Endothelial cell of umbilical vein (primary cell): ENCODE measurements around the gene PLA2G4E. TPM values are rescaled to one million over a fixed set of nuclear protein-coding genes. Genes with fewer than 3 reads are reported as not detected.

ENCODE experiments used
- BruUV-seq: library from RNA; stranded (reverse); fragments of 400-500 nt; replicated peaks from 2 replicates; lab custom pipeline; 2021; lab: Mats Ljungman, UMichigan
- CTCF ChIA-PET: fragments of 300-600, 350-600 bp; sonication (Branson Sonifier 250); formaldehyde crosslinking; loops from one replicate; lab custom pipeline; 2021; ENCODE audit warnings: antibody characterized with exemption, inconsistent platforms; lab: Charles Lee
- POLR2A ChIA-PET: fragments of 300-600, 350-600 bp; sonication (Branson Sonifier 250); formaldehyde crosslinking; loops from one replicate; lab custom pipeline; 2021; ENCODE audit warnings: antibody characterized with exemption, inconsistent platforms; lab: Charles Lee
- DNase-seq: peaks from one replicate; pipeline ENCODE4 v3.0.0-alpha.2; 2011; ENCODE audit warnings: low read depth, low spot score
- FAIRE-seq: peaks from 2 replicates; lab custom pipeline; 2011; peaks lifted over from hg19 to GRCh38; lab: Jason Lieb, UNC
- H2AFZ ChIP-seq: 2 replicates; pipeline ENCODE4 v1.6.0; 2012; ENCODE audit warnings: low read depth, low read length, control low read depth, inconsistent platforms
- H3K27ac ChIP-seq: 2 replicates; pipeline ENCODE4 v1.5.1; 2011; ENCODE audit warnings: low read depth, mild to moderate bottlenecking, control low read depth, low read length, moderate library complexity; ENCODE audit not compliant: insufficient read depth
- H3K27me3 ChIP-seq, 2 experiments: 2 replicates each; pipeline versions ENCODE4 v1.6.0 to v1.6.1; 2011; ENCODE audit warnings: low read length in 2 of 2, mixed read lengths in 1 of 2; ENCODE audit not compliant: control insufficient read depth in 2 of 2, insufficient read depth in 2 of 2
- H3K36me3 ChIP-seq, 2 experiments: 2 replicates in 1 of 2; 3 replicates in 1 of 2; pipeline ENCODE4 v1.5.1; 2011; ENCODE audit warnings: low read length in 2 of 2, mild to moderate bottlenecking in 1 of 2, moderate library complexity in 1 of 2; ENCODE audit not compliant: control insufficient read depth in 2 of 2, insufficient read depth in 2 of 2; ENCODE audit errors: extremely low read depth in 1 of 2
- H3K4me1 ChIP-seq: 3 replicates; pipeline ENCODE4 v1.5.1; 2011; ENCODE audit warnings: mild to moderate bottlenecking, low read length; ENCODE audit not compliant: control insufficient read depth, insufficient read depth; ENCODE audit errors: extremely low read depth
- H3K4me2 ChIP-seq: 2 replicates; pipeline ENCODE4 v1.6.1; 2011; ENCODE audit warnings: low read length, control low read depth, mixed read lengths; ENCODE audit not compliant: insufficient read depth
- H3K4me3 ChIP-seq, 3 experiments: fragments of 200-600 bp in 1 of 3; sonication (generic), shearing (Covaris generic) in 1 of 3; replicated peaks in 1 of 3; 2 replicates each; pipeline ENCODE4 v1.5.1; 2011 to 2016; ENCODE audit warnings: control low read depth in 3 of 3, low read length in 3 of 3, mild to moderate bottlenecking in 2 of 3, inconsistent platforms in 1 of 3, low read depth in 1 of 3, moderate library complexity in 1 of 3; ENCODE audit not compliant: insufficient read depth in 1 of 3
- H3K79me2 ChIP-seq: 2 replicates; pipeline ENCODE4 v1.6.0; 2012; ENCODE audit warnings: low read length, inconsistent platforms; ENCODE audit not compliant: control insufficient read depth, insufficient read depth
- H3K9ac ChIP-seq: replicated peaks from 2 replicates; pipeline ENCODE3; 2011; ENCODE audit warnings: low read length, control low read depth; ENCODE audit not compliant: insufficient read depth; ENCODE audit errors: extremely low read depth
- H3K9me1 ChIP-seq: replicated peaks from 3 replicates; pipeline ENCODE4 v1.6.0; 2011; ENCODE audit warnings: mild to moderate bottlenecking, low read length; ENCODE audit not compliant: control insufficient read depth, insufficient read depth; ENCODE audit errors: extremely low read depth
- H3K9me3 ChIP-seq: replicated peaks from 2 replicates; pipeline ENCODE4 v1.5.1; 2012; ENCODE audit warnings: low read length, inconsistent platforms; ENCODE audit not compliant: control insufficient read depth, insufficient read depth
- H4K20me1 ChIP-seq: replicated peaks from 2 replicates; pipeline ENCODE3; 2011; ENCODE audit warnings: mild to moderate bottlenecking, low read length; ENCODE audit not compliant: control insufficient read depth, insufficient read depth; ENCODE audit errors: extremely low read depth
- CTCF ChIP-seq, 2 donors: IDR thresholded peaks; 1 replicate in 1 of 2; 2 replicates in 1 of 2; pipeline ENCODE4 v1.5.1; 2011; ENCODE audit warnings: low read length in 2 of 2, mild to moderate bottlenecking in 2 of 2, moderate library complexity in 2 of 2, control low read depth in 1 of 2, inconsistent platforms in 1 of 2, low read depth in 1 of 2; ENCODE audit not compliant: insufficient read depth in 1 of 2; ENCODE audit errors: extremely low read depth in 1 of 2
- EZH2 ChIP-seq: IDR thresholded peaks from 2 replicates; pipeline ENCODE4 v1.6.1; 2012; ENCODE audit warnings: borderline replicate concordance, low read depth, mild to moderate bottlenecking, moderate library complexity, low read length, inconsistent platforms; ENCODE audit not compliant: severe bottlenecking
- FOS ChIP-seq: IDR thresholded peaks from 2 replicates; pipeline ENCODE4 v1.6.1; 2011; ENCODE audit warnings: mild to moderate bottlenecking, low read length, moderate library complexity, borderline replicate concordance; ENCODE audit not compliant: insufficient read depth
- GATA2 ChIP-seq: IDR thresholded peaks from 2 replicates; pipeline ENCODE4 v1.7.0; 2011; ENCODE audit warnings: low read depth, mild to moderate bottlenecking, moderate library complexity, mixed read lengths, low read length; ENCODE audit not compliant: insufficient read length, insufficient read depth
- JUN ChIP-seq: IDR thresholded peaks from 2 replicates; pipeline ENCODE4 v1.6.1; 2011; ENCODE audit warnings: borderline replicate concordance, low read depth; ENCODE audit not compliant: insufficient read length, insufficient read depth
- MAX ChIP-seq: IDR thresholded peaks from 2 replicates; pipeline ENCODE4 v1.6.1; 2011; ENCODE audit not compliant: insufficient read depth, insufficient read length
- MYC ChIP-seq: IDR thresholded peaks from one replicate; pipeline ENCODE4 v1.6.1; 2011; ENCODE audit warnings: mild to moderate bottlenecking, low read depth, low read length
- POLR2A ChIP-seq: IDR thresholded peaks from 2 replicates; pipeline ENCODE4 v1.6.1; 2012; ENCODE audit warnings: low read depth, mild to moderate bottlenecking, control low read depth, low read length
- POLR2AphosphoS5 ChIP-seq: IDR thresholded peaks from 2 replicates; pipeline ENCODE4 v1.6.1; 2012; ENCODE audit warnings: low read depth, mild to moderate bottlenecking, control low read depth, low read length, moderate library complexity; ENCODE audit not compliant: insufficient read depth
- dilution Hi-C: fragments of 300-500 bp; cut with MboI; formaldehyde crosslinking; loops from one replicate; pipeline ENCODE4 v1.15.0; 2019; ENCODE audit warnings: low sequenced_read_pairs; ENCODE audit not compliant: extremely low pct_ligation_motif_present
- intact Hi-C: fragments of 100-400 bp; cut with micrococcal nuclease; formaldehyde crosslinking; loops from one replicate; pipeline ENCODE4 v1.10.0; 2022
- polyA plus RNA-seq, 4 experiments: library from polyadenylated mRNA; depleted of rRNA in 3 of 4; stranded (reverse) in 3 of 4; unstranded in 1 of 4; fragments of >200 nt; gene quantifications; 2 replicates each; pipeline versions ENCODE4 v1.2.1 to v1.2.3, GENCODE V29; 2011 to 2012; ENCODE audit warnings: missing spikeins in 1 of 4
- total RNA-seq: library from RNA; stranded (reverse); gene quantifications from 2 replicates; pipeline ENCODE4 v1.2.3, GENCODE V29; 2021

The PLA2G4E gene
- total and polyA plus RNA-seq, 2 donors (not counting 3 experiments of a cell fraction or from before 2014, with no cell fraction given): not detected

- H3K27me3 ChIP-seq: no peaks in the 10 kb centered on the region
- H3K27ac ChIP-seq: peak overlapping the region; percentile 99
- no peak overlapping the region for H3K4me2 ChIP-seq
- dilution Hi-C loops: no loop called here
- no peak overlapping the region for H3K4me3 ChIP-seq
- FAIRE-seq: no peak
- no peaks in the 10 kb centered on the region for H4K20me1 ChIP-seq
- H3K4me1 ChIP-seq: peaks cover 91% of the 10 kb centered on the region
- intact Hi-C loops: no loop called here
- peaks cover 15 to 25% of the 10 kb centered on the region in 2 experiments for H3K36me3 ChIP-seq
- peak overlapping the region; percentile 80 for H3K9ac ChIP-seq
- peaks cover 77% of the 10 kb centered on the region for H3K79me2 ChIP-seq
- POLR2A ChIA-PET: interaction anchor here (1.5 kb wide), 1 partner anchor 27 kb away, joined by 9 read pairs; the partner anchor contains the start of gene EHD4
- CTCF ChIA-PET: interaction anchor here (1.4 to 1.9 kb wide), 4 partner anchors 11 to 27 kb away, joined by 4 to 6 read pairs (median 5); partner anchors contain the start of gene EHD4
- H3K9me1 ChIP-seq: no peaks in the 10 kb centered on the region
- BruUV-seq: no TSS peak
- TF ChIP-seq POLR2A (no peak), GATA2 (no peak), EZH2 (no peak), MAX (no peak), JUN (no peak), POLR2AphosphoS5 (no peak), CTCF (IDR thresholded peaks at IDR 0.05; ENCODE audit: extremely low read depth in 1 of 2, insufficient read depth in 1 of 2, low read depth in 1 of 2, low read length in 2 of 2) (no peak), MYC (no peak), FOS (no peak)
- DNase-seq: no peak
- no peak overlapping the region for H2AFZ ChIP-seq
- H3K9me3 ChIP-seq: no peaks in the 10 kb centered on the region
Observed at GRCh38 chr15:41945221-41945620, 75.6 kb downstream of the PLA2G4E start.
